GM18858 (cell line): ENCODE data around the gene CHST8.

Experiments
- ATAC-seq: cut with Tn5 transposase; IDR thresholded peaks from one replicate; pipeline ENCODE4 v1.9.1; 2021; ENCODE audit not compliant: unreplicated experiment

CHST8 gene

GRCh38 chr19:33780746-33781145 lies 159.0 kb downstream of the CHST8 start:
- ATAC-seq: no peak

GRCh38 chr19:33781415-33781935 lies 159.7 kb downstream of the CHST8 start:
- ATAC-seq: no peak

GRCh38 chr19:33781996-33782395 lies 160.2 kb downstream of the CHST8 start:
- no peak for ATAC-seq

- ATAC-seq: no peak
Observed at GRCh38 chr19:33784432-33784831, 162.7 kb downstream of the CHST8 start.

GRCh38 chr19:33785795-33786194 lies 164.0 kb downstream of the CHST8 start:
- ATAC-seq: no peak

GRCh38 chr19:33788676-33789075 lies 166.9 kb downstream of the CHST8 start:
- ATAC-seq: no peak

GRCh38 chr19:33789344-33789743 lies 167.6 kb downstream of the CHST8 start:
- ATAC-seq: no peak

GRCh38 chr19:33794683-33795369 lies 173.1 kb downstream of the CHST8 start:
- ATAC-seq: no peak

GRCh38 chr19:33795370-33796163 lies 173.8 kb downstream of the CHST8 start:
- no peak for ATAC-seq

GRCh38 chr19:33796164-33796875 lies 174.6 kb downstream of the CHST8 start, which contains the start of gene KCTD15:
TSS of gene KCTD15 (plus strand) at chr19:33796870. CDS start at chr19:33800455, 3,585 bp downstream.
- no peak for ATAC-seq

- ATAC-seq: no peak
Observed at GRCh38 chr19:33797802-33798671, 176.3 kb downstream of the CHST8 start.

GRCh38 chr19:33798681-33799111 lies 176.9 kb downstream of the CHST8 start:
- no peak for ATAC-seq

- ATAC-seq: no peak
Observed at GRCh38 chr19:33799476-33799875, 177.7 kb downstream of the CHST8 start.

GRCh38 chr19:33800012-33800680 lies 178.4 kb downstream of the CHST8 start:
- ATAC-seq: no peak

- ATAC-seq: no peak
Observed at GRCh38 chr19:33801411-33801810, 179.7 kb downstream of the CHST8 start.

- no peak for ATAC-seq
Observed at GRCh38 chr19:33802001-33802400, 180.2 kb downstream of the CHST8 start.

- ATAC-seq: no peak
Observed at GRCh38 chr19:33802801-33803200, 181.0 kb downstream of the CHST8 start.

GRCh38 chr19:33803383-33803782 lies 181.6 kb downstream of the CHST8 start:
- no peak for ATAC-seq

- ATAC-seq: no peak
Observed at GRCh38 chr19:33804021-33804799, 182.5 kb downstream of the CHST8 start.
